ENCODE data around the gene NFIA. TPM values are rescaled to one million over a fixed set of nuclear protein-coding genes. Genes with fewer than 3 reads are reported as not detected.

NFIA gene
- total and polyA plus RNA-seq, 10 of the 15 experiments (the other 5 are each of a cell fraction or from before 2014, with no cell fraction given) = 0.10 to 0.16 TPM; not detected in 8

DNA sequence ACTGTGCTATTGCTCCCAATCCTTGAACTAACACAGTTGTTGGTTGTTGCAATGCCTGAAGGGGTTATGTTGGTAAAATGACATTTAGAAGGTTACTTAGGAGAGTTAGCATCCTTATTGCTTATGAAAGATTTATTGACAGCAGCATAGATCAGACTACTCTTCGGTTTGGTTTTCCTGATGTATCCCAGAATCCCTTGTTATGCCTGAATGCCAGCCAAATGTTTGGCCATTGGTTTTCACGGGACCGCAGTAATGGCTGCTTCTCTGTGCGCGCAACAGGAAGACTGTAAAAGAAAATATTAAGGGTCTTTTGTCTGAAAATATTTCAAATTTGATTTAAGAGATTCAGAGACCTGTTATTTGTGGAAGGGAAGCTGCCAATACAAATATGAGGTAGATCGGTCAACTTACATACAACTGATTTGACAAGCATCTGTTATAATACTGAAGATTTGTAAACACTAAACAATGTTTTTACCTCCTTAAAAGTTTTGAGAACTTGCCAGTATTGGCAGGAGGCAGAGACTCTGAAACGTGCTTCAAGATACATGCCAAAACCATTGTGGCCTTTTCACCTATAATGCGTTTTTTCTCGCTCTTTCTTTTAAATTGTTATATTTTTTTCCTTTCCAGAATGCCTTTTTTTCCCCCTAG is 8.3 kb downstream of the NFIA start:
- intact Hi-C loops (cut with micrococcal nuclease; ENCODE audit: unreplicated experiment) = no loop called here
- in situ Hi-C loops (cut with MboI) = no loop called here
- H2AFZ ChIP-seq (ENCODE audit: control insufficient read depth, low read depth, low read length) = no peak overlapping the region
- no peaks in the 10 kb centered on the region for H3K4me1 ChIP-seq (ENCODE audit: control insufficient read depth, insufficient read depth, low read length)
- ChIA-PET RAD21 (ENCODE audit: unreplicated experiment) (no interaction called here), SMC1A (ENCODE audit: uncharacterized antibody, unreplicated experiment) (no interaction called here), CTCF (no interaction called here), POLR2A (no interaction called here)
- DNase-seq (ENCODE audit: low read depth, low spot score) (no peak), FAIRE-seq (no peak), ATAC-seq (no peak)
- H3K9ac ChIP-seq (ENCODE audit: control insufficient read depth, insufficient read depth, low read length) = no peak overlapping the region
- no peaks in the 10 kb centered on the region for H4K20me1 ChIP-seq (ENCODE audit: control insufficient read depth, insufficient read depth)
- H3K79me2 ChIP-seq (ENCODE audit: control insufficient read depth, insufficient read depth, low read length) = no peaks in the 10 kb centered on the region
- TF ChIP-seq GATAD2B (conservative IDR thresholded peaks at IDR 0.05; ENCODE audit: low read depth) (no peak), LARP7 (IDR thresholded peaks at IDR 0.05) (no peak), TAF1 (IDR thresholded peaks at IDR 0.05; ENCODE audit: borderline replicate concordance, low read depth, low read length) (no peak)
- H3K27me3 ChIP-seq (replicated peaks in 1 of 2; ENCODE audit: control insufficient read depth in 2 of 2, insufficient read depth in 2 of 2, low read length in 1 of 2) = peaks cover 0 to 5% of the 10 kb centered on the region in 2 experiments; a peak in 1 of 4 replicates
- no peak overlapping the region for H3K4me3 ChIP-seq
- no peaks in the 10 kb centered on the region for H3K36me3 ChIP-seq (ENCODE audit: control insufficient read depth in 2 of 2, insufficient read depth in 2 of 2, low read length in 1 of 2)
- no peaks in the 10 kb centered on the region for H3K9me3 ChIP-seq (replicated peaks; ENCODE audit: control insufficient read depth, insufficient read depth, low read length)
- no peak overlapping the region for H3K27ac ChIP-seq (ENCODE audit: control insufficient read depth, insufficient read depth)
- no TSS peak for BruUV-seq (replicated peaks)
- no peak overlapping the region for H3K4me2 ChIP-seq (ENCODE audit: control insufficient read depth, insufficient read depth)
- 69% methylated on average over 9 of the region's 9 CpGs for WGBS (ENCODE audit: insufficient coverage, insufficient replicate concordance, low lambda C conversion rate, missing lambda C conversion rate)

DNA sequence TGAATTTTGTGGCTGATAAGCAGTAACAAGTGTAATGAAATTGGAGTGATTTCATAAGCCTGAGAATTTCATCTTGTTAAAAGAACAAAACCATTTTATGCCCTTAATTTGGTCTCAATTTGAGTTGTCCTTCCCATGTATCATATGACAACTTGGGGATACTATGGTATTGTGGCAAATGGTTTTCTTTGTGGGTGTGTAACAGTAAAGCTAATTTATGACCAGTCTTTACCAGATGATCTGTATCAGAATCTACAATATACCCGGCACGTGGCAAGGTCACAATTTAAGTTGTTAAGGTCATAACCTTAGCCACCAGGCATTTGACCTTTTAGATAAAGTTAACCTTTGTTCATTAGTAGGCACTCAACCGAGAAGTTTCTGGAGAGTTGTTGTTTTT is 9.1 kb downstream of the NFIA start:
- ChIA-PET SMC1A (ENCODE audit: uncharacterized antibody, unreplicated experiment) (no interaction called here), POLR2A (no interaction called here), CTCF (no interaction called here), RAD21 (ENCODE audit: unreplicated experiment) (interaction anchor here (0.7 kb wide), 1 partner anchor 811 kb away, joined by 3 read pairs; no protein-coding TSS in a partner anchor)
- no peak for ATAC-seq
- in situ Hi-C loops (cut with MboI) (no loop called here), intact Hi-C loops (cut with micrococcal nuclease; ENCODE audit: unreplicated experiment) (no loop called here)
- no peak for FAIRE-seq
- Histone ChIP-seq H3K9me3 (replicated peaks; ENCODE audit: control insufficient read depth, insufficient read depth, low read length) (no peaks in the 10 kb centered on the region), H2AFZ (ENCODE audit: control insufficient read depth, low read depth, low read length) (no peak overlapping the region), H3K79me2 (ENCODE audit: control insufficient read depth, insufficient read depth, low read length) (no peaks in the 10 kb centered on the region), H4K20me1 (ENCODE audit: control insufficient read depth, insufficient read depth) (no peaks in the 10 kb centered on the region), H3K9ac (ENCODE audit: control insufficient read depth, insufficient read depth, low read length) (no peak overlapping the region), H3K4me2 (ENCODE audit: control insufficient read depth, insufficient read depth) (no peak overlapping the region), H3K4me1 (ENCODE audit: control insufficient read depth, insufficient read depth, low read length) (no peaks in the 10 kb centered on the region), H3K36me3 (ENCODE audit: control insufficient read depth in 2 of 2, insufficient read depth in 2 of 2, low read length in 1 of 2) (no peaks in the 10 kb centered on the region), H3K27ac (ENCODE audit: control insufficient read depth, insufficient read depth) (no peak overlapping the region), H3K27me3 (replicated peaks in 1 of 2; ENCODE audit: control insufficient read depth in 2 of 2, insufficient read depth in 2 of 2, low read length in 1 of 2) (peaks cover 0 to 5% of the 10 kb centered on the region in 2 experiments; a peak in 1 of 4 replicates), H3K4me3 (no peak overlapping the region)
- 41% methylated on average over 3 of the region's 3 CpGs for WGBS (ENCODE audit: insufficient coverage, insufficient replicate concordance, low lambda C conversion rate, missing lambda C conversion rate)
- no peak for DNase-seq (ENCODE audit: low read depth, low spot score)
- no TSS peak for BruUV-seq (replicated peaks)
- TF ChIP-seq ETV6 (conservative IDR thresholded peaks at IDR 0.05 in 1 of 2, IDR thresholded peaks at IDR 0.05 in 1 of 2; ENCODE audit: borderline replicate concordance in 1 of 2, low read depth in 1 of 2) (no peak), ZBTB40 (IDR thresholded peaks at IDR 0.05; ENCODE audit: borderline replicate concordance) (no peak), SUZ12 (IDR thresholded peaks at IDR 0.05; ENCODE audit: unreplicated experiment) (no peak), MYB (IDR thresholded peaks at IDR 0.05; ENCODE audit: borderline replicate concordance, low read depth, low read length) (no peak), MTA2 (IDR thresholded peaks at IDR 0.05; ENCODE audit: low read depth) (no peak)
- TF ChIP-seq, protein P1, sequence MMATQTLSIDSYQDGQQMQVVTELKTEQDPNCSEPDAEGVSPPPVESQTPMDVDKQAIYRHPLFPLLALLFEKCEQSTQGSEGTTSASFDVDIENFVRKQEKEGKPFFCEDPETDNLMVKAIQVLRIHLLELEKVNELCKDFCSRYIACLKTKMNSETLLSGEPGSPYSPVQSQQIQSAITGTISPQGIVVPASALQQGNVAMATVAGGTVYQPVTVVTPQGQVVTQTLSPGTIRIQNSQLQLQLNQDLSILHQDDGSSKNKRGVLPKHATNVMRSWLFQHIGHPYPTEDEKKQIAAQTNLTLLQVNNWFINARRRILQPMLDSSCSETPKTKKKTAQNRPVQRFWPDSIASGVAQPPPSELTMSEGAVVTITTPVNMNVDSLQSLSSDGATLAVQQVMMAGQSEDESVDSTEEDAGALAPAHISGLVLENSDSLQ (IDR thresholded peaks at IDR 0.05) = no peak
- TF ChIP-seq, protein P2, sequence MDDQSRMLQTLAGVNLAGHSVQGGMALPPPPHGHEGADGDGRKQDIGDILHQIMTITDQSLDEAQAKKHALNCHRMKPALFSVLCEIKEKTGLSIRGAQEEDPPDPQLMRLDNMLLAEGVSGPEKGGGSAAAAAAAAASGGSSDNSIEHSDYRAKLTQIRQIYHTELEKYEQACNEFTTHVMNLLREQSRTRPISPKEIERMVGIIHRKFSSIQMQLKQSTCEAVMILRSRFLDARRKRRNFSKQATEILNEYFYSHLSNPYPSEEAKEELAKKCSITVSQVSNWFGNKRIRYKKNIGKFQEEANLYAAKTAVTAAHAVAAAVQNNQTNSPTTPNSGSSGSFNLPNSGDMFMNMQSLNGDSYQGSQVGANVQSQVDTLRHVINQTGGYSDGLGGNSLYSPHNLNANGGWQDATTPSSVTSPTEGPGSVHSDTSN (IDR thresholded peaks at IDR 0.05; ENCODE audit: insufficient replicate concordance, low read depth, low read length) = no peak

All from GM12878 (cell line).